Measurements from ENCODE around the gene RETREG1.

Gene RETREG1

GRCh38 chr5:16515532-16515931 lies 101.3 kb downstream of the RETREG1 start:
- Histone ChIP-seq H3K36me3 (ENCODE audit: control insufficient read depth in 1 of 2, insufficient read depth in 2 of 2, low read length in 2 of 2) (no peaks in the 10 kb centered on the region), H3K4me1 (ENCODE audit: control insufficient read depth in 1 of 2, insufficient read depth in 2 of 2, low read length in 2 of 2) (no peaks in the 10 kb centered on the region), H3K27ac (ENCODE audit: low read length) (no peak overlapping the region), H3K27me3 (ENCODE audit: low read depth, low read length) (no peaks in the 10 kb centered on the region), H3K9me3 (ENCODE audit: control insufficient read depth in 1 of 2, low read length in 2 of 2) (no peaks in the 10 kb centered on the region), H3K4me3 (ENCODE audit: low read depth in 1 of 2, low read length in 2 of 2) (no peak overlapping the region)

GRCh38 chr5:16510098-16510497 lies 106.7 kb downstream of the RETREG1 start:
- no peaks in the 10 kb centered on the region for H3K9me3 ChIP-seq (ENCODE audit: control insufficient read depth in 1 of 2, low read length in 2 of 2)
- H3K27me3 ChIP-seq (ENCODE audit: low read depth, low read length), result no peaks in the 10 kb centered on the region
- no peak overlapping the region for H3K4me3 ChIP-seq (ENCODE audit: low read depth in 1 of 2, low read length in 2 of 2)
- no peak overlapping the region for H3K27ac ChIP-seq (ENCODE audit: low read length)
- peaks cover 0 to 3% of the 10 kb centered on the region in 2 donors for H3K4me1 ChIP-seq (ENCODE audit: control insufficient read depth in 1 of 2, insufficient read depth in 2 of 2, low read length in 2 of 2)
- no peaks in the 10 kb centered on the region for H3K36me3 ChIP-seq (ENCODE audit: control insufficient read depth in 1 of 2, insufficient read depth in 2 of 2, low read length in 2 of 2)

GRCh38 chr5:16508730-16509531 lies 107.9 kb downstream of the RETREG1 start:
- Histone ChIP-seq H3K4me1 (ENCODE audit: control insufficient read depth in 1 of 2, insufficient read depth in 2 of 2, low read length in 2 of 2) (peaks cover 0 to 3% of the 10 kb centered on the region in 2 donors), H3K27me3 (ENCODE audit: low read depth, low read length) (no peaks in the 10 kb centered on the region), H3K27ac (ENCODE audit: low read length) (peak overlapping the region; percentile 62), H3K36me3 (ENCODE audit: control insufficient read depth in 1 of 2, insufficient read depth in 2 of 2, low read length in 2 of 2) (no peaks in the 10 kb centered on the region), H3K9me3 (ENCODE audit: control insufficient read depth in 1 of 2, low read length in 2 of 2) (no peaks in the 10 kb centered on the region), H3K4me3 (ENCODE audit: low read depth in 1 of 2, low read length in 2 of 2) (peak overlapping the region in 1 of 2 donors; percentile 30)

- H3K27ac ChIP-seq (ENCODE audit: low read length), result peak overlapping the region; percentile 62
- H3K9me3 ChIP-seq (ENCODE audit: control insufficient read depth in 1 of 2, low read length in 2 of 2), result no peaks in the 10 kb centered on the region
- no peaks in the 10 kb centered on the region for H3K27me3 ChIP-seq (ENCODE audit: low read depth, low read length)
- H3K36me3 ChIP-seq (ENCODE audit: control insufficient read depth in 1 of 2, insufficient read depth in 2 of 2, low read length in 2 of 2), result no peaks in the 10 kb centered on the region
- peaks cover 0 to 3% of the 10 kb centered on the region in 2 donors for H3K4me1 ChIP-seq (ENCODE audit: control insufficient read depth in 1 of 2, insufficient read depth in 2 of 2, low read length in 2 of 2)
- peak overlapping the region in 1 of 2 donors; percentile 30 for H3K4me3 ChIP-seq (ENCODE audit: low read depth in 1 of 2, low read length in 2 of 2)
Measured at GRCh38 chr5:16507716-16508115, 109.1 kb downstream of the RETREG1 start.

GRCh38 chr5:16505904-16506303 lies 110.9 kb downstream of the RETREG1 start:
- Histone ChIP-seq H3K27ac (ENCODE audit: low read length) (no peak overlapping the region), H3K4me3 (ENCODE audit: low read depth in 1 of 2, low read length in 2 of 2) (no peak overlapping the region)

GRCh38 chr5:16505140-16505891 lies 111.5 kb downstream of the RETREG1 start:
- no peaks in the 10 kb centered on the region for H3K36me3 ChIP-seq (ENCODE audit: control insufficient read depth in 1 of 2, insufficient read depth in 2 of 2, low read length in 2 of 2)
- H3K4me1 ChIP-seq (ENCODE audit: control insufficient read depth in 1 of 2, insufficient read depth in 2 of 2, low read length in 2 of 2), result peaks cover 0 to 3% of the 10 kb centered on the region in 2 donors
- no peaks in the 10 kb centered on the region for H3K9me3 ChIP-seq (ENCODE audit: control insufficient read depth in 1 of 2, low read length in 2 of 2)
- no peaks in the 10 kb centered on the region for H3K27me3 ChIP-seq (ENCODE audit: low read depth, low read length)
- H3K4me3 ChIP-seq (ENCODE audit: low read depth in 1 of 2, low read length in 2 of 2), result no peak overlapping the region
- no peak overlapping the region for H3K27ac ChIP-seq (ENCODE audit: low read length)

More at GRCh38 chr5:16505904-16506303, 110.9 kb downstream of the RETREG1 start:
- peaks cover 0 to 3% of the 10 kb centered on the region in 2 donors for H3K4me1 ChIP-seq (ENCODE audit: control insufficient read depth in 1 of 2, insufficient read depth in 2 of 2, low read length in 2 of 2)
- no peaks in the 10 kb centered on the region for H3K36me3 ChIP-seq (ENCODE audit: control insufficient read depth in 1 of 2, insufficient read depth in 2 of 2, low read length in 2 of 2)
- H3K27me3 ChIP-seq (ENCODE audit: low read depth, low read length), result no peaks in the 10 kb centered on the region
- no peaks in the 10 kb centered on the region for H3K9me3 ChIP-seq (ENCODE audit: control insufficient read depth in 1 of 2, low read length in 2 of 2)

GRCh38 chr5:16504571-16504970 lies 112.2 kb downstream of the RETREG1 start:
- Histone ChIP-seq H3K36me3 (ENCODE audit: control insufficient read depth in 1 of 2, insufficient read depth in 2 of 2, low read length in 2 of 2) (no peaks in the 10 kb centered on the region), H3K27ac (ENCODE audit: low read length) (no peak overlapping the region), H3K4me3 (ENCODE audit: low read depth in 1 of 2, low read length in 2 of 2) (no peak overlapping the region), H3K4me1 (ENCODE audit: control insufficient read depth in 1 of 2, insufficient read depth in 2 of 2, low read length in 2 of 2) (peaks cover 0 to 3% of the 10 kb centered on the region in 2 donors), H3K27me3 (ENCODE audit: low read depth, low read length) (no peaks in the 10 kb centered on the region), H3K9me3 (ENCODE audit: control insufficient read depth in 1 of 2, low read length in 2 of 2) (no peaks in the 10 kb centered on the region)

GRCh38 chr5:16502866-16503265 lies 113.9 kb downstream of the RETREG1 start:
- H3K4me1 ChIP-seq (ENCODE audit: control insufficient read depth in 1 of 2, insufficient read depth in 2 of 2, low read length in 2 of 2), result peaks cover 0 to 2% of the 10 kb centered on the region in 2 donors
- no peaks in the 10 kb centered on the region for H3K27me3 ChIP-seq (ENCODE audit: low read depth, low read length)
- no peaks in the 10 kb centered on the region for H3K36me3 ChIP-seq (ENCODE audit: control insufficient read depth in 1 of 2, insufficient read depth in 2 of 2, low read length in 2 of 2)
- no peak overlapping the region for H3K27ac ChIP-seq (ENCODE audit: low read length)
- H3K4me3 ChIP-seq (ENCODE audit: low read depth in 1 of 2, low read length in 2 of 2), result no peak overlapping the region
- no peaks in the 10 kb centered on the region for H3K9me3 ChIP-seq (ENCODE audit: control insufficient read depth in 1 of 2, low read length in 2 of 2)

GRCh38 chr5:16500024-16500423 lies 116.8 kb downstream of the RETREG1 start:
- Histone ChIP-seq H3K27ac (ENCODE audit: low read length) (no peak overlapping the region), H3K9me3 (ENCODE audit: control insufficient read depth in 1 of 2, low read length in 2 of 2) (peaks cover 0 to 7% of the 10 kb centered on the region in 2 donors), H3K4me3 (ENCODE audit: low read depth in 1 of 2, low read length in 2 of 2) (no peak overlapping the region), H3K27me3 (ENCODE audit: low read depth, low read length) (no peaks in the 10 kb centered on the region), H3K4me1 (ENCODE audit: control insufficient read depth in 1 of 2, insufficient read depth in 2 of 2, low read length in 2 of 2) (no peaks in the 10 kb centered on the region), H3K36me3 (ENCODE audit: control insufficient read depth in 1 of 2, insufficient read depth in 2 of 2, low read length in 2 of 2) (no peaks in the 10 kb centered on the region)

- no peaks in the 10 kb centered on the region for H3K36me3 ChIP-seq (ENCODE audit: control insufficient read depth in 1 of 2, insufficient read depth in 2 of 2, low read length in 2 of 2)
- no peak overlapping the region for H3K4me3 ChIP-seq (ENCODE audit: low read depth in 1 of 2, low read length in 2 of 2)
- no peaks in the 10 kb centered on the region for H3K27me3 ChIP-seq (ENCODE audit: low read depth, low read length)
- peaks cover 0 to 9% of the 10 kb centered on the region in 2 donors for H3K9me3 ChIP-seq (ENCODE audit: control insufficient read depth in 1 of 2, low read length in 2 of 2)
- H3K4me1 ChIP-seq (ENCODE audit: control insufficient read depth in 1 of 2, insufficient read depth in 2 of 2, low read length in 2 of 2), result peaks cover 0 to 3% of the 10 kb centered on the region in 2 donors
- H3K27ac ChIP-seq (ENCODE audit: low read length), result no peak overlapping the region
Measured at GRCh38 chr5:16497546-16497945, 119.3 kb downstream of the RETREG1 start.

GRCh38 chr5:16493261-16493660 lies 123.5 kb downstream of the RETREG1 start:
- no peak overlapping the region for H3K4me3 ChIP-seq (ENCODE audit: low read depth in 1 of 2, low read length in 2 of 2)
- peaks cover 0 to 3% of the 10 kb centered on the region in 2 donors for H3K4me1 ChIP-seq (ENCODE audit: control insufficient read depth in 1 of 2, insufficient read depth in 2 of 2, low read length in 2 of 2)
- H3K27ac ChIP-seq (ENCODE audit: low read length), result no peak overlapping the region
- H3K9me3 ChIP-seq (ENCODE audit: control insufficient read depth in 1 of 2, low read length in 2 of 2), result peaks cover 0 to 9% of the 10 kb centered on the region in 2 donors
- no peaks in the 10 kb centered on the region for H3K27me3 ChIP-seq (ENCODE audit: low read depth, low read length)
- no peaks in the 10 kb centered on the region for H3K36me3 ChIP-seq (ENCODE audit: control insufficient read depth in 1 of 2, insufficient read depth in 2 of 2, low read length in 2 of 2)

All from muscle layer of duodenum (tissue), 2 donors.